WTC11 (cell line): ENCODE measurements around the gene FIZ1. TPM values are rescaled to one million over a fixed set of nuclear protein-coding genes. Genes with fewer than 3 reads are reported as not detected.

Experiments
- AFF4 ChIP-seq: sonication (generic); formaldehyde crosslinking; IDR thresholded peaks from 2 replicates; pipeline ENCODE4 v1.8.1; 2023; ENCODE audit warnings: mild to moderate bottlenecking, missing genetic modification reagents, borderline replicate concordance
- AR ChIP-seq: fragments of 250-450 bp; sonication (Bioruptor Pico); IDR thresholded peaks from 2 replicates; pipeline ENCODE4 v1.9.0; 2021; ENCODE audit warnings: mild to moderate bottlenecking
- ARID4B ChIP-seq: sonication (generic); formaldehyde crosslinking; IDR thresholded peaks from 2 replicates; pipeline ENCODE4 v1.8.0; 2023; ENCODE audit warnings: missing genetic modification reagents, mild to moderate bottlenecking, borderline replicate concordance
- CDX4 ChIP-seq: fragments of 250-450 bp; sonication (Bioruptor Pico); IDR thresholded peaks from 2 replicates; pipeline ENCODE4 v1.9.0; 2021; ENCODE audit warnings: moderate library complexity, mild to moderate bottlenecking, inconsistent platforms, borderline replicate concordance
- CREM ChIP-seq: sonication (generic); formaldehyde crosslinking; IDR thresholded peaks from 2 replicates; pipeline ENCODE4 v1.8.1; 2022; ENCODE audit warnings: mild to moderate bottlenecking, missing genetic modification reagents, moderate library complexity
- EMX1 ChIP-seq: fragments of 250-450 bp; sonication (Bioruptor Pico); IDR thresholded peaks from 2 replicates; pipeline ENCODE4 v1.8.0; 2021; ENCODE audit warnings: mild to moderate bottlenecking
- ETV6 ChIP-seq: sonication (generic); formaldehyde crosslinking; IDR thresholded peaks from 2 replicates; pipeline ENCODE4 v1.8.1; 2022; ENCODE audit warnings: mild to moderate bottlenecking, missing genetic modification reagents
- FOXJ3 ChIP-seq: sonication (generic); formaldehyde crosslinking; IDR thresholded peaks from 2 replicates; pipeline ENCODE4 v1.9.0; 2021; ENCODE audit warnings: missing genetic modification reagents, mild to moderate bottlenecking, borderline replicate concordance
- FOXK1 ChIP-seq: sonication (generic); formaldehyde crosslinking; IDR thresholded peaks from 2 replicates; pipeline ENCODE4 v1.8.0; 2022; ENCODE audit warnings: mild to moderate bottlenecking, moderate library complexity, missing genetic modification reagents
- IRF2 ChIP-seq: sonication (generic); formaldehyde crosslinking; IDR thresholded peaks from 2 replicates; pipeline ENCODE4 v1.8.0; 2022; ENCODE audit warnings: low read depth, missing genetic modification reagents, borderline replicate concordance
- MAX ChIP-seq: sonication (generic); formaldehyde crosslinking; IDR thresholded peaks from 2 replicates; pipeline ENCODE4 v1.8.0; 2022; ENCODE audit warnings: mild to moderate bottlenecking, missing genetic modification reagents
- NFE2L1 ChIP-seq: sonication (generic); formaldehyde crosslinking; IDR thresholded peaks from 2 replicates; pipeline ENCODE4 v1.8.1; 2023; ENCODE audit warnings: missing genetic modification reagents
- NR2C2 ChIP-seq: sonication (generic); formaldehyde crosslinking; IDR thresholded peaks from 2 replicates; pipeline ENCODE4 v1.8.0; 2022; ENCODE audit warnings: mild to moderate bottlenecking, missing genetic modification reagents
- TEAD1 ChIP-seq: sonication (generic); formaldehyde crosslinking; IDR thresholded peaks from 2 replicates; pipeline ENCODE4 v1.8.0; 2022; ENCODE audit warnings: mild to moderate bottlenecking, missing genetic modification reagents
- TEAD4 ChIP-seq: sonication (generic); formaldehyde crosslinking; IDR thresholded peaks from 2 replicates; pipeline ENCODE4 v1.8.0; 2022; ENCODE audit warnings: mild to moderate bottlenecking, missing genetic modification reagents
- TP53 ChIP-seq: sonication (generic); formaldehyde crosslinking; IDR thresholded peaks from 2 replicates; pipeline ENCODE4 v1.8.1; 2023; ENCODE audit warnings: mild to moderate bottlenecking, missing genetic modification reagents
- USF1 ChIP-seq: sonication (generic); formaldehyde crosslinking; IDR thresholded peaks from 2 replicates; pipeline ENCODE4 v1.8.0; 2022; ENCODE audit warnings: mild to moderate bottlenecking, missing genetic modification reagents
- USF2 ChIP-seq: sonication (generic); formaldehyde crosslinking; IDR thresholded peaks from 2 replicates; pipeline ENCODE4 v1.8.1; 2023; ENCODE audit warnings: mild to moderate bottlenecking, missing genetic modification reagents, moderate library complexity
- ZNF121 ChIP-seq: sonication (generic); formaldehyde crosslinking; IDR thresholded peaks from 2 replicates; pipeline ENCODE4 v1.8.0; 2023; ENCODE audit warnings: missing genetic modification reagents
- ZNF219 ChIP-seq: sonication (generic); formaldehyde crosslinking; IDR thresholded peaks from 2 replicates; pipeline ENCODE4 v1.8.0; 2023; ENCODE audit warnings: missing genetic modification reagents, mild to moderate bottlenecking, borderline replicate concordance
- ZNF425 ChIP-seq: fragments of 250-450 bp; sonication (Bioruptor Pico); conservative IDR thresholded peaks from 2 replicates; pipeline ENCODE4 v1.9.0; 2021; ENCODE audit warnings: mild to moderate bottlenecking
- ZSCAN18 ChIP-seq: fragments of 250-450 bp; sonication (Bioruptor Pico); IDR thresholded peaks from 2 replicates; pipeline ENCODE4 v2.1.2; 2022; ENCODE audit warnings: mild to moderate bottlenecking, moderate library complexity
- total RNA-seq: library from RNA; stranded (reverse); gene quantifications from 3 replicates; pipeline ENCODE4 v1.2.3, GENCODE V29; 2021

FIZ1 gene
- total RNA-seq, 1 experiment from 2014 or later, result 20.1 TPM

GRCh38 chr19:55640043-55640576 is 40.8 kb upstream of the FIZ1 start (continued):
- TF ChIP-seq ARID4B, result peak; percentile 97
- TF ChIP-seq AR (CRISPR knock-in tag), result no peak
- TF ChIP-seq MAX, result peak; percentile 99
- peak; percentile 72; the same call in 1 of the 2 replicates for TF ChIP-seq ZNF121
- no peak for TF ChIP-seq ZNF425
- TF ChIP-seq IRF2 (CRISPR knock-in tag), result 0 out of 2 replicates have a peak, but pooled peaks have one; percentile 78
- peak; percentile 95 for TF ChIP-seq ZNF219 (CRISPR knock-in tag)
- peak; percentile 81; the same call in 1 of the 2 replicates for TF ChIP-seq NR2C2 (CRISPR knock-in tag)
- peak; percentile 94 for TF ChIP-seq TEAD4
- peak; percentile 69 for TF ChIP-seq USF2
- TF ChIP-seq AFF4 (CRISPR knock-in tag), result no peak
- peak; percentile 91 for TF ChIP-seq ETV6 (CRISPR knock-in tag)
- TF ChIP-seq FOXK1, result peak; percentile 92
- TF ChIP-seq TEAD1 (CRISPR knock-in tag), result peak; percentile 96
- TF ChIP-seq NFE2L1 (CRISPR knock-in tag), result peak; percentile 95
- no peak for TF ChIP-seq ZSCAN18 (CRISPR knock-in tag)
- peak; percentile 86 for TF ChIP-seq USF1 (CRISPR knock-in tag)
- no peak for TF ChIP-seq EMX1 (CRISPR knock-in tag)
- no peak for TF ChIP-seq FOXJ3 (CRISPR knock-in tag)
- peak; percentile 87 for TF ChIP-seq TP53
- 0 out of 2 replicates have a peak, but pooled peaks have one; percentile 47 for TF ChIP-seq CREM (CRISPR knock-in tag)
- TF ChIP-seq CDX4 (CRISPR knock-in tag), result no peak
